Neural cell (in vitro differentiated cells): Measurements from ENCODE around the gene SUN5. TPM values are rescaled to one million over a fixed set of nuclear protein-coding genes. Genes with fewer than 3 reads are reported as not detected.

Experiments
- H2AFZ ChIP-seq: fragments of 200-600, 300-800 bp; sonication (generic), shearing (Covaris generic); 2 replicates; pipeline ENCODE4 v1.6.0; 2014; ENCODE audit warnings: low read depth, mild to moderate bottlenecking, antibody characterized with exemption, low read length, moderate library complexity
- H3F3A ChIP-seq: fragments of 200-600 bp; shearing (Covaris generic); 2 replicates; pipeline ENCODE4 v1.6.1; 2016; ENCODE audit warnings: mild to moderate bottlenecking, moderate library complexity, mixed read lengths, antibody characterized with exemption, low read length; ENCODE audit not compliant: insufficient read depth, poor library complexity, severe bottlenecking
- H3K27ac ChIP-seq: fragments of 200-600, 300-800 bp; sonication (generic), shearing (Covaris generic); 2 replicates; pipeline ENCODE4 v1.5.1; 2014; ENCODE audit warnings: mild to moderate bottlenecking, low read length, moderate library complexity
- H3K27me3 ChIP-seq: fragments of 300-800, 200-600 bp; sonication (generic), shearing (Covaris generic); 2 replicates; pipeline ENCODE4 v1.6.0; 2014; ENCODE audit warnings: mild to moderate bottlenecking, low read depth, low read length, moderate library complexity; ENCODE audit not compliant: insufficient read depth
- H3K36me3 ChIP-seq: fragments of 300-800, 200-600 bp; sonication (generic), shearing (Covaris generic); 2 replicates; pipeline ENCODE4 v1.5.1; 2014; ENCODE audit warnings: mild to moderate bottlenecking, antibody characterized with exemption, low read length, moderate library complexity; ENCODE audit not compliant: insufficient read depth
- H3K4me2 ChIP-seq: fragments of 300-800, 200-600 bp; sonication (generic), shearing (Covaris generic); 2 replicates; pipeline ENCODE4 v1.6.0; 2014; ENCODE audit warnings: mild to moderate bottlenecking, low read length
- H3K4me3 ChIP-seq: fragments of 300-800, 200-600 bp; sonication (generic), shearing (Covaris generic); 2 replicates; pipeline ENCODE4 v1.5.1; 2014; ENCODE audit warnings: mild to moderate bottlenecking, low read length, moderate library complexity
- H3K79me2 ChIP-seq: fragments of 200-600 bp; shearing (Covaris generic); replicated peaks from 2 replicates; pipeline ENCODE4 v1.6.0; 2014; ENCODE audit warnings: mild to moderate bottlenecking, low read length, moderate library complexity; ENCODE audit not compliant: insufficient read depth
- H3K9ac ChIP-seq: fragments of 300-800, 200-600 bp; sonication (generic), shearing (Covaris generic); 2 replicates; pipeline ENCODE4 v1.6.1; 2016; ENCODE audit warnings: mild to moderate bottlenecking, low read length, mixed read lengths
- H3K9me2 ChIP-seq: fragments of 200-600 bp; shearing (Covaris generic); 2 replicates; pipeline ENCODE4 v1.6.1; 2016; ENCODE audit warnings: mild to moderate bottlenecking, low read length, mixed read lengths; ENCODE audit not compliant: insufficient read depth
- H3K9me3 ChIP-seq: fragments of 200-600, 300-800 bp; sonication (generic), shearing (Covaris generic); 2 replicates; pipeline ENCODE4 v1.6.1; 2016; ENCODE audit warnings: mild to moderate bottlenecking, mixed run types, low read length, moderate library complexity, mixed read lengths
- H4K20me1 ChIP-seq: fragments of 200-600 bp; shearing (Covaris generic); 2 replicates; pipeline ENCODE4 v1.6.1; 2016; ENCODE audit warnings: mild to moderate bottlenecking, mixed run types; ENCODE audit not compliant: insufficient read depth
- CTCF ChIP-seq: fragments of 450-650 bp; IDR thresholded peaks from 2 replicates; pipeline ENCODE4 v1.5.1; 2014; ENCODE audit warnings: antibody characterized with exemption, mild to moderate bottlenecking, moderate library complexity; ENCODE audit not compliant: poor library complexity, severe bottlenecking
- EP300 ChIP-seq: fragments of 450-650 bp; conservative IDR thresholded peaks from 2 replicates; pipeline ENCODE4 v1.6.1; 2014; ENCODE audit warnings: antibody characterized with exemption, mild to moderate bottlenecking, moderate library complexity; ENCODE audit not compliant: poor library complexity, severe bottlenecking
- EZH2 ChIP-seq: fragments of 200-600, 300-800 bp; shearing (Covaris generic), sonication (generic); IDR thresholded peaks from 2 replicates; pipeline ENCODE4 v1.6.1; 2014; ENCODE audit warnings: antibody characterized with exemption, low read length, borderline replicate concordance, mild to moderate bottlenecking; ENCODE audit not compliant: insufficient read depth, poor library complexity, severe bottlenecking
- MXI1 ChIP-seq: fragments of 450-650 bp; conservative IDR thresholded peaks from 2 replicates; pipeline ENCODE4 v1.6.1; 2014; ENCODE audit warnings: antibody characterized with exemption, mild to moderate bottlenecking; ENCODE audit not compliant: poor library complexity, severe bottlenecking
- POLR2AphosphoS5 ChIP-seq: IDR thresholded peaks from 2 replicates; pipeline ENCODE4 v1.6.1; 2012
- RAD21 ChIP-seq: fragments of 450-650 bp; conservative IDR thresholded peaks from 2 replicates; pipeline ENCODE4 v1.6.1; 2014; ENCODE audit warnings: antibody characterized with exemption, mild to moderate bottlenecking, moderate library complexity
- REST ChIP-seq: IDR thresholded peaks from 2 replicates; pipeline ENCODE4 v1.6.1; 2012; ENCODE audit warnings: borderline replicate concordance
- SMC3 ChIP-seq: fragments of 450-650 bp; conservative IDR thresholded peaks from 2 replicates; pipeline ENCODE4 v1.6.1; 2014; ENCODE audit warnings: antibody characterized with exemption, mild to moderate bottlenecking, moderate library complexity; ENCODE audit not compliant: poor library complexity
- TAF1 ChIP-seq: IDR thresholded peaks from 2 replicates; pipeline ENCODE4 v1.6.1; 2012; ENCODE audit warnings: low read depth
- polyA plus RNA-seq: library from polyadenylated mRNA; depleted of rRNA; stranded (reverse); fragments of >200 nt; gene quantifications from 2 replicates; pipeline ENCODE4 v1.2.3, GENCODE V29; 2014

The SUN5 gene
- polyA plus RNA-seq, 1 donor from 2014 or later: not detected

GRCh38 chr20:33000802-33001466, 3.3 kb downstream of the SUN5 start:
- no peak for TF ChIP-seq TAF1
- TF ChIP-seq RAD21: no peak
- no peak for TF ChIP-seq SMC3
- no peak for TF ChIP-seq EP300
- TF ChIP-seq EZH2: no peak
- Histone ChIP-seq H3K9me3 (peaks cover 3% of the 10 kb centered on the region), H4K20me1 (no peaks in the 10 kb centered on the region), H3K36me3 (no peaks in the 10 kb centered on the region), H3K27ac (no peak overlapping the region), H2AFZ (no peak overlapping the region), H3K9me2 (no peaks in the 10 kb centered on the region), H3K79me2 (no peaks in the 10 kb centered on the region), H3K27me3 (no peaks in the 10 kb centered on the region), H3F3A (no peaks in the 10 kb centered on the region), H3K9ac (no peak overlapping the region), H3K4me3 (no peak overlapping the region), H3K4me2 (no peak overlapping the region)

- TF ChIP-seq REST: no peak
- TF ChIP-seq MXI1: no peak
- Histone ChIP-seq H3K27ac (no peak overlapping the region), H3K79me2 (no peaks in the 10 kb centered on the region), H3F3A (no peaks in the 10 kb centered on the region), H2AFZ (no peak overlapping the region), H3K9me2 (no peaks in the 10 kb centered on the region), H3K36me3 (no peaks in the 10 kb centered on the region), H3K9ac (no peak overlapping the region), H3K9me3 (peaks cover 7% of the 10 kb centered on the region), H3K4me2 (no peak overlapping the region), H4K20me1 (no peaks in the 10 kb centered on the region), H3K4me3 (no peak overlapping the region), H3K27me3 (no peaks in the 10 kb centered on the region)
Observed at GRCh38 chr20:32999603-33000250, 4.5 kb downstream of the SUN5 start.

- Histone ChIP-seq H4K20me1 (no peaks in the 10 kb centered on the region), H3K27ac (no peak overlapping the region), H3K4me3 (no peak overlapping the region), H3K9ac (no peak overlapping the region), H3K4me2 (no peak overlapping the region), H3F3A (no peaks in the 10 kb centered on the region), H3K79me2 (no peaks in the 10 kb centered on the region), H3K9me2 (no peaks in the 10 kb centered on the region), H2AFZ (no peak overlapping the region), H3K27me3 (no peaks in the 10 kb centered on the region), H3K9me3 (peaks cover 8% of the 10 kb centered on the region), H3K36me3 (no peaks in the 10 kb centered on the region)
- TF ChIP-seq RAD21 (no peak), POLR2AphosphoS5 (no peak), REST (no peak), EZH2 (no peak), CTCF (no peak), TAF1 (no peak), EP300 (no peak), SMC3 (no peak), MXI1 (no peak)
Observed at GRCh38 chr20:32997431-32997830, 6.8 kb downstream of the SUN5 start.
